Uterus (tissue), 2 donors: ENCODE results near the gene PCGF6.

ENCODE experiments used
- CTCF ChIP-seq, 4 experiments: fragments of 200-600 bp in 2 of 4; fragments of 450-650 bp in 2 of 4; sonication (generic) in 2 of 4; IDR thresholded peaks; one replicate each; pipeline ENCODE4 v1.5.1; 2016 to 2019; ENCODE audit warnings: antibody characterized with exemption in 4 of 4, mild to moderate bottlenecking in 2 of 4, moderate library complexity in 1 of 4
- POLR2A ChIP-seq, 2 donors: fragments of 450-650 bp; IDR thresholded peaks; one replicate each; pipeline ENCODE4 v1.6.1; 2016; ENCODE audit warnings: antibody characterized with exemption in 2 of 2, mild to moderate bottlenecking in 1 of 2, moderate library complexity in 1 of 2

GRCh38 chr10:103367782-103368518 lies 17.0 kb upstream of the PCGF6 start, which contains the start of gene TAF5:
- peak; percentile 91 to 95 for TF ChIP-seq POLR2A (IDR thresholded peaks at IDR 0.05)
- TF ChIP-seq CTCF (IDR thresholded peaks at IDR 0.05) = peak in 2 of 4 experiments; percentile 35
